ENCODE data around the gene ADAMTSL4.

DNA sequence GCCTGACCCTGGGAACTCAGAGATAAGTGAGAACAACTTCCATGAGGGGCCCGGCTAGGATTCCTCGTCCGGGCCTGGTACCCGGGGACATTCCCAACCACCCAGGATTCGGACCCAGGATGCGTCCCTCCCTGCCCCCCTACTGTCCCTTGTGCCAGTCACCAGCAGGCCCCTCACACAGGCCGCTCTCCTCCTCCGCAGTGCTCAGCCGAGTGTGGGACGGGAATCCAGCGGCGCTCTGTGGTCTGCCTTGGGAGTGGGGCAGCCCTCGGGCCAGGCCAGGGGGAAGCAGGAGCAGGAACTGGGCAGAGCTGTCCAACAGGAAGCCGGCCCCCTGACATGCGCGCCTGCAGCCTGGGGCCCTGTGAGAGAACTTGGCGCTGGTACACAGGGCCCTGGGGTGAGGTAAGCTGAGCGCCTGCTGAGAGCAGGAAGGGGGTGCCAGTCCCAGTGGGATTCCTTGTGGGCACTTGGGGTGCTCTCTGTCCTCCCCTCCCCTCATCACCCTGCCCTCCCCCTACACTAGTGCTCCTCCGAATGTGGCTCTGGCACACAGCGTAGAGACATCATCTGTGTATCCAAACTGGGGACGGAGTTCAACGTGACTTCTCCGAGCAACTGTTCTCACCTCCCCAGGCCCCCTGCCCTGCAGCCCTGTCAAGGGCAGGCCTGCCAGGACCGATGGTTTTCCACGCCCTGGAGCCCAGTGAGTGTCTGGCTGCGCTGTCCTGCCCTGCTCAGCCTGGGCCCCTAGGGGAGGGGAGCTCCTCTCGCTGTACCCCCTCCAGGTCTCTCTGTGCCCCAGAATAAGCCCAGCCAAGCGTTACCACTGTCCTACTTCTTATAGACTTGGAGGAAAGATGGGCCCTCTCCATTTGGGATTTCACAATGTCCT lies 9.8 kb downstream of the ADAMTSL4 start:
- TF ChIP-seq, protein P1, sequence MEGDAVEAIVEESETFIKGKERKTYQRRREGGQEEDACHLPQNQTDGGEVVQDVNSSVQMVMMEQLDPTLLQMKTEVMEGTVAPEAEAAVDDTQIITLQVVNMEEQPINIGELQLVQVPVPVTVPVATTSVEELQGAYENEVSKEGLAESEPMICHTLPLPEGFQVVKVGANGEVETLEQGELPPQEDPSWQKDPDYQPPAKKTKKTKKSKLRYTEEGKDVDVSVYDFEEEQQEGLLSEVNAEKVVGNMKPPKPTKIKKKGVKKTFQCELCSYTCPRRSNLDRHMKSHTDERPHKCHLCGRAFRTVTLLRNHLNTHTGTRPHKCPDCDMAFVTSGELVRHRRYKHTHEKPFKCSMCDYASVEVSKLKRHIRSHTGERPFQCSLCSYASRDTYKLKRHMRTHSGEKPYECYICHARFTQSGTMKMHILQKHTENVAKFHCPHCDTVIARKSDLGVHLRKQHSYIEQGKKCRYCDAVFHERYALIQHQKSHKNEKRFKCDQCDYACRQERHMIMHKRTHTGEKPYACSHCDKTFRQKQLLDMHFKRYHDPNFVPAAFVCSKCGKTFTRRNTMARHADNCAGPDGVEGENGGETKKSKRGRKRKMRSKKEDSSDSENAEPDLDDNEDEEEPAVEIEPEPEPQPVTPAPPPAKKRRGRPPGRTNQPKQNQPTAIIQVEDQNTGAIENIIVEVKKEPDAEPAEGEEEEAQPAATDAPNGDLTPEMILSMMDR (IDR thresholded peaks at IDR 0.05) = no peak
- TF ChIP-seq, protein P2, sequence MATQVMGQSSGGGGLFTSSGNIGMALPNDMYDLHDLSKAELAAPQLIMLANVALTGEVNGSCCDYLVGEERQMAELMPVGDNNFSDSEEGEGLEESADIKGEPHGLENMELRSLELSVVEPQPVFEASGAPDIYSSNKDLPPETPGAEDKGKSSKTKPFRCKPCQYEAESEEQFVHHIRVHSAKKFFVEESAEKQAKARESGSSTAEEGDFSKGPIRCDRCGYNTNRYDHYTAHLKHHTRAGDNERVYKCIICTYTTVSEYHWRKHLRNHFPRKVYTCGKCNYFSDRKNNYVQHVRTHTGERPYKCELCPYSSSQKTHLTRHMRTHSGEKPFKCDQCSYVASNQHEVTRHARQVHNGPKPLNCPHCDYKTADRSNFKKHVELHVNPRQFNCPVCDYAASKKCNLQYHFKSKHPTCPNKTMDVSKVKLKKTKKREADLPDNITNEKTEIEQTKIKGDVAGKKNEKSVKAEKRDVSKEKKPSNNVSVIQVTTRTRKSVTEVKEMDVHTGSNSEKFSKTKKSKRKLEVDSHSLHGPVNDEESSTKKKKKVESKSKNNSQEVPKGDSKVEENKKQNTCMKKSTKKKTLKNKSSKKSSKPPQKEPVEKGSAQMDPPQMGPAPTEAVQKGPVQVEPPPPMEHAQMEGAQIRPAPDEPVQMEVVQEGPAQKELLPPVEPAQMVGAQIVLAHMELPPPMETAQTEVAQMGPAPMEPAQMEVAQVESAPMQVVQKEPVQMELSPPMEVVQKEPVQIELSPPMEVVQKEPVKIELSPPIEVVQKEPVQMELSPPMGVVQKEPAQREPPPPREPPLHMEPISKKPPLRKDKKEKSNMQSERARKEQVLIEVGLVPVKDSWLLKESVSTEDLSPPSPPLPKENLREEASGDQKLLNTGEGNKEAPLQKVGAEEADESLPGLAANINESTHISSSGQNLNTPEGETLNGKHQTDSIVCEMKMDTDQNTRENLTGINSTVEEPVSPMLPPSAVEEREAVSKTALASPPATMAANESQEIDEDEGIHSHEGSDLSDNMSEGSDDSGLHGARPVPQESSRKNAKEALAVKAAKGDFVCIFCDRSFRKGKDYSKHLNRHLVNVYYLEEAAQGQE (IDR thresholded peaks at IDR 0.05; ENCODE audit: insufficient read depth in 1 of 2, low read depth in 2 of 2, low read length in 1 of 2) = no peak
- TF ChIP-seq POLR2AphosphoS5 (IDR thresholded peaks at IDR 0.05; ENCODE audit: low read depth, low read length) (no peak), TCF7L2 (IDR thresholded peaks at IDR 0.05; ENCODE audit: low read depth, low read length) (no peak), SIN3A (IDR thresholded peaks at IDR 0.05; ENCODE audit: borderline replicate concordance, insufficient read depth, low read depth, low read length) (no peak)

Measured in Panc1 (cell line).